Lung (tissue), 12 donors: Measurements from ENCODE around the gene HK3. TPM values are rescaled to one million over a fixed set of nuclear protein-coding genes. Genes with fewer than 3 reads are reported as not detected.

Experiments used
- ATAC-seq: fragments of 200-7000 bp; cut with Tn5 transposase; one replicate; pipeline ENCODE4 v1.9.1; 2020; ENCODE audit warnings: moderate number of reproducible peaks; ENCODE audit not compliant: insufficient read depth, low FRiP score
- DNase-seq, 3 donors: peaks; one replicate each; pipeline ENCODE4 v3.0.0-alpha.2; 2013 to 2017
- H3K27ac ChIP-seq, 2 donors: one replicate each; pipeline ENCODE4 v1.5.1; 2013; ENCODE audit warnings: mild to moderate bottlenecking in 2 of 2, moderate library complexity in 2 of 2, control low read depth in 1 of 2, inconsistent platforms in 1 of 2, low read depth in 1 of 2, low read length in 1 of 2
- H3K27me3 ChIP-seq, 3 donors: one replicate each; pipeline ENCODE4 v1.5.1; 2013; ENCODE audit warnings: low read length in 2 of 3; ENCODE audit not compliant: control insufficient read depth in 3 of 3, insufficient read depth in 3 of 3
- H3K36me3 ChIP-seq, 4 donors: one replicate each; pipeline ENCODE4 v1.5.1; 2013; ENCODE audit warnings: low read length in 4 of 4, mild to moderate bottlenecking in 1 of 4, moderate library complexity in 1 of 4; ENCODE audit not compliant: control insufficient read depth in 4 of 4, insufficient read depth in 4 of 4
- H3K4me1 ChIP-seq, 5 donors: one replicate each; pipeline ENCODE4 v1.5.1; 2013; ENCODE audit warnings: low read length in 5 of 5, mild to moderate bottlenecking in 2 of 5, moderate library complexity in 1 of 5; ENCODE audit not compliant: control insufficient read depth in 5 of 5, insufficient read depth in 5 of 5
- H3K4me3 ChIP-seq: one replicate; pipeline ENCODE4 v1.5.1; 2013; ENCODE audit warnings: mild to moderate bottlenecking, control low read depth, moderate library complexity
- H3K9ac ChIP-seq, 2 donors: one replicate each; pipeline ENCODE4 v1.5.1; 2013; ENCODE audit warnings: low read length in 2 of 2, control low read depth in 1 of 2; ENCODE audit not compliant: insufficient read depth in 1 of 2
- H3K9me3 ChIP-seq, 4 donors: one replicate each; pipeline ENCODE4 v1.5.1; 2013; ENCODE audit warnings: low read length in 3 of 4, mild to moderate bottlenecking in 1 of 4, moderate library complexity in 1 of 4; ENCODE audit not compliant: control insufficient read depth in 4 of 4, insufficient read depth in 3 of 4
- CTCF ChIP-seq: IDR thresholded peaks from 2 replicates; pipeline ENCODE4 v1.5.1; 2012; ENCODE audit warnings: mild to moderate bottlenecking; ENCODE audit errors: control extremely low read depth, extremely low read depth
- WGBS, 2 donors: extraction: QIAGEN DNeasy Blood & Tissue Kit; methylation state at CpG; one replicate each; pipeline ENCODE4 v1.1.7; 2013; 5-methylcytosine and 5-hydroxymethylcytosine counted together
- polyA plus RNA-seq, 2 donors: library from polyadenylated mRNA; stranded (reverse); fragments of 200-250 nt; gene quantifications; one replicate each; pipeline ENCODE4 v1.2.1, GENCODE V29; 2013
- total RNA-seq, 2 donors: library from RNA; depleted of rRNA in 1 of 2; stranded (reverse); fragments of >200 nt in 1 of 2; gene quantifications; one replicate each; pipeline ENCODE4 v1.2.1, GENCODE V29; 2014 to 2021
- donor health status: control.
- donor health status: control.
- donor health status: Bipolar disorder and iron deficiency.
- donor health status: healthy.
- donor health status: DM: yes; HTN: yes; CAD: no.

The HK3 gene
- total and polyA plus RNA-seq, 4 donors: 9.2 to 260 (median 83.8) TPM

- Histone ChIP-seq H3K27ac (no peak overlapping the region), H3K4me1 (peaks cover 0 to 9% (median 0%) of the 10 kb centered on the region in 5 donors), H3K4me3 (no peak overlapping the region), H3K9ac (no peak overlapping the region), H3K36me3 (peaks cover 8 to 30% (median 17%) of the 10 kb centered on the region in 4 donors), H3K27me3 (no peaks in the 10 kb centered on the region), H3K9me3 (no peaks in the 10 kb centered on the region)
- no peak for TF ChIP-seq CTCF
- DNase-seq: no peak
- no peak for ATAC-seq
- 61 to 78% methylated on average over 2 of the region's 2 CpGs for WGBS, 2 donors
Observed at GRCh38 chr5:176944268-176944667, 45.1 kb upstream of the HK3 start.

- 65 to 82% methylated on average over 1 of the region's 1 CpG for WGBS, 2 donors
Observed at GRCh38 chr5:176943816-176944215, 44.7 kb upstream of the HK3 start.

GRCh38 chr5:176941951-176942350 lies 42.8 kb upstream of the HK3 start:
- H3K4me1 ChIP-seq: peaks cover 0 to 6% (median 0%) of the 10 kb centered on the region in 5 donors
- H3K27ac ChIP-seq: no peak overlapping the region
- peaks cover 7 to 29% (median 18%) of the 10 kb centered on the region in 4 donors for H3K36me3 ChIP-seq
- no peak for DNase-seq
- H3K9ac ChIP-seq: no peak overlapping the region
- H3K9me3 ChIP-seq: no peaks in the 10 kb centered on the region
- ATAC-seq: no peak
- WGBS, 2 donors: 90 to 94% methylated on average over 9 of the region's 9 CpGs
- H3K4me3 ChIP-seq: no peak overlapping the region
- TF ChIP-seq CTCF: no peak
- H3K27me3 ChIP-seq: no peaks in the 10 kb centered on the region

More at GRCh38 chr5:176943816-176944215, 44.7 kb upstream of the HK3 start:
- H3K9me3 ChIP-seq: no peaks in the 10 kb centered on the region
- DNase-seq (no peak), ATAC-seq (no peak)
- H3K9ac ChIP-seq: no peak overlapping the region
- no peak overlapping the region for H3K27ac ChIP-seq
- peaks cover 7 to 31% (median 17%) of the 10 kb centered on the region in 4 donors for H3K36me3 ChIP-seq
- H3K27me3 ChIP-seq: no peaks in the 10 kb centered on the region
- no peak overlapping the region for H3K4me3 ChIP-seq
- no peak for TF ChIP-seq CTCF
- H3K4me1 ChIP-seq: peaks cover 0 to 9% (median 0%) of the 10 kb centered on the region in 5 donors

- Histone ChIP-seq H3K36me3 (peaks cover 3 to 23% (median 12%) of the 10 kb centered on the region in 4 donors), H3K27ac (no peak overlapping the region), H3K9me3 (no peaks in the 10 kb centered on the region)
Observed at GRCh38 chr5:176938472-176938871, 39.3 kb upstream of the HK3 start.

More at GRCh38 chr5:176938472-176938871, 39.3 kb upstream of the HK3 start:
- Histone ChIP-seq H3K4me3 (no peak overlapping the region), H3K27me3 (no peaks in the 10 kb centered on the region), H3K4me1 (peaks cover 0 to 8% (median 0%) of the 10 kb centered on the region in 5 donors), H3K9ac (no peak overlapping the region)
- WGBS, 2 donors: 66 to 81% methylated on average over 1 of the region's 1 CpG
- no peak for DNase-seq
- no peak for TF ChIP-seq CTCF
- no peak for ATAC-seq
